IPS DF 4.7 (cell line): ENCODE results near the gene ZNF146.
"Not testable (repeated sequence)": the region's sequence is repeated elsewhere in the genome, so short reads cannot be mapped to it uniquely, and the experiment has no call there.

Experiments used
- DNase-seq: peaks from one replicate; pipeline ENCODE4 v3.0.0-alpha.2; 2013; ENCODE audit warnings: low spot score; ENCODE audit errors: extremely low read depth

Gene ZNF146

DNA sequence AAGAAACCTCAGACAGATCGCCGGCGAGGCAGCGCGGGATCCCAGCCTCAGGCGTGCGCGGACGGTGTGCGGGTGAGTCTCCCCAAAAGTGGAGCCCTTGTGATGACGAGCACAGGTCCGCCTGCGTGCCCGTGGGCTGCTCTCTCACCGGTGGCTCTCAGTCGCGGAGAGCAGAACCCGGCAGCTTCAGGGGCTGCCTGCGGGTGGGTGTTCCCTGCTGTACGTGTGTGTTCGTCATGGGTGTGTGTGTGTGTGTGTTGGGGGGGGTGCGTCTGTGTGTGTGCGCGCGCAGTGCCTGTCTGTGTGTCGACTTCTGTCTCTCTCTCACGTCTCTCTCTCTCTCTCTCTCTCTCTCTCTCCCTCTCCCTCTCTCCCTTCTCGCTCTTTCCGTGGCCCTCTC lies 54.4 kb downstream of the ZNF146 start:
- DNase-seq, result not testable (repeated sequence)
